GM19328 (cell line): ENCODE results near the gene UBE2L3.
"Not testable (repeated sequence)": the region's sequence is repeated elsewhere in the genome, so short reads cannot be mapped to it uniquely, and the experiment has no call there.

Experiments used
- ATAC-seq: cut with Tn5 transposase; IDR thresholded peaks from one replicate; pipeline ENCODE4 v1.9.1; 2021; ENCODE audit warnings: mild to moderate bottlenecking, moderate library complexity; ENCODE audit not compliant: unreplicated experiment

Gene UBE2L3

DNA sequence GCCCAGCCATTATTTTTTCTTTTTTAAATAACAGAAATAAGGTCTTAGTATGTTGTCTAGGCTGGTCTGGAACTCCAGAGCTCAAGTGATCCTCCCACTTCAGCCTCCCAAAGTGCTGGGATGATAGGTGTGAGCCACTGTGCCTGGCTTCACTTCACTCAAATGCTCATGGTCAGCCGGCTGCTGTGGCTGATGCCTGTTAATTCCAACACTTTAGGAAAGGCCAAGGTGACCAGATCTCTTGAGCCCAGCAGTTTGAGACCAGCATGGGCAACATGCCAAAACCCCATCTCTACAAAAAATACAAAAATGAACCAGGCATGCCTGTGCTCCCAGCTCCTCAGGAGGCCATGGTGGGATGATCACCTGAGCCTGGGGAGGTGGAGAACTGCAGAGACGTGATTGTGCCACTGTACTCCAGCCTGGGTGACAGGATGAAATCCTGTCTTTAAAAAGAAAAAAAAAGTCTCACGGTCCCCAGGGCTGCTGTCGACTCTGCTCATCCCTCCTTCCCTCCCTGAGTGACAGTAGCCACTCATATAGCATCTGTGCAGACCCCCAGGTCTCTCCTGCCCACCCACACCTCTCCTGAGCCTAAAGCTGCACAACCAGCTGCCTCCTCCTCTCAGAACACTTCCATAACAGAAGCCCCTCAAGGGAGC is 58.7 kb downstream of the UBE2L3 start:
- ATAC-seq, result no peak

GRCh38 chr22:21626735-21627469 is 59.4 kb downstream of the UBE2L3 start:
- ATAC-seq, result no peak

DNA sequence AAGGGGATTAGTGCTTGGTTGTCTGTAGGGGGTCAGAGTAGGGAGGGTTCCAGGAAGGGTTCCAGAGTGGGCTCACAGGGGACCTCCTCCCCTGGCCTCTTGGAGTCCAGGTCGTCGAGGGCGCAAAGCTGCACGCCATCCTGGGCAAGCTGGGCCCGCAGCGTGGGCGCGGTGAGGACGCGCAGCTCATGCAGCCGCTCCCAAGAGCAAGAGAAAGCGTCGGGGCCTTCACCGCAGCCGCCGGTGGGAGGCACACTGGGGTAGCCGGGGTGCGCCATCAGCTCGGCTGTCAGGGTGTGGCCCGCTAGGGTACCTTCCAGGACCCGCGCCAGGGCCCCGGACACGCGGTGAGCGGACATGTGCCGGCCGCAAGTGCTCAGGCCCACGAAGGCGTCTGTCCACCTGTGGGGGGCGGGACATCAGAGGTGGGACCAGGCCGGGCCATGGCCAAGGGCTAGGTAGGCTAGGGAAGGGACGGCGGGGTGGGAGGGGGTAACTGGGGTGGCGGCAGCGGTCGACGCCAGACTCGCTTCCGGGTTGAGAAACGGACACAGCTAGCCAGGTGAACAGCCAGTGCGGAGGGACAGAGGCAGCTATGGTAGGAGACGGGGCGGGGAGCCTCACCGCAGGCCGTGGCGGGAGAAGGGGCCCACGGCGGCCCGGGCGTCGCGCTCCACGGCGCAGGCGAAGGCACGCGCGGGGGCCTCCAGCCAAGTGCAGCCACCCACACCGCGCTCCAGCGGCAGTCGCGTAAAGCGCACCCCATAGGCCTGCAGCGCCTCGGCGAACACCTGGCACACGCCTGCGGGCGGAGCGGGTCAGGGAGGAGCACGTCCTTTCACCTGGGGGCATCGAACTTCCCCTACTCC is 61.1 kb downstream of the UBE2L3 start:
- no peak for ATAC-seq

GRCh38 chr22:21629255-21630149 is 62.0 kb downstream of the UBE2L3 start, which contains the start of gene YDJC:
Gene YDJC (minus strand): TSS chr22:21630022. CDS start chr22:21630014, 8 bp downstream.
- peak; percentile 74 for ATAC-seq

GRCh38 chr22:21631025-21631424 is 63.5 kb downstream of the UBE2L3 start:
- ATAC-seq, result no peak

DNA sequence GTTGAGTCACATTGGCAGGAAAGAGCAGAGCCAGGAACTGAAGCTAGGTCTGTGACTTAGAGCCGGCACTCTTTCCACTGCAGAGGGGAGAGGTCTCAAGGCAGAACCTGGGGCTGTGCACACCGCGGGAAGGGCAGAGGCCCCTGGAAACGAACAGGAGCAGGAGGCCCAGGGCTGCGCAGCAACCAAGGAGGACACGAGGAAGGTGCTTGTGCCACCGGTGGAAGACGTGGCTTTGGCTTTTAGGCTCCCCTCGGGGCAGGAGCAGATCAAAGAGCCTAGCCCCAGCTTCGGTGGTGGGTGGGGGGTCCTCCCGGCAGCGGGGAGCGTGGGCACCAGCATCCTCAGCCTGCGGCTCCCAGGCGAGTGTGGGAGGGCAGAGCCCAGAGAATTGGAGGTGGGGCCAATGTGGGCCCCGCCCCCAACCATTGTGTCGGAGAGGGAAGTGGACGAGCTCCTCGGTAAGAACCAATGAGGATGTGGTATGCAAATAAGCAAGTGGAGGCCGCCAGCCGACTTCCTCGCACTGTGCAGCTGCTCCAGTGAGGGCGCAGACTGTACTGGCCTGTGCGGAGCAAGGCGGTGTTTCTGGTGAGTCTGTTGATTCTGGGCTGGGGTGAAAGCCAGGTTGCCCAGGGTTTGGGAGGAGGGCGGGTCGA is 64.9 kb downstream of the UBE2L3 start, which contains the start of gene CCDC116:
CCDC116 (plus strand) TSS at position 524 of the 659 bp plus-strand sequence. CDS start 422 bp downstream, outside the sequence.
- ATAC-seq, result no peak

DNA sequence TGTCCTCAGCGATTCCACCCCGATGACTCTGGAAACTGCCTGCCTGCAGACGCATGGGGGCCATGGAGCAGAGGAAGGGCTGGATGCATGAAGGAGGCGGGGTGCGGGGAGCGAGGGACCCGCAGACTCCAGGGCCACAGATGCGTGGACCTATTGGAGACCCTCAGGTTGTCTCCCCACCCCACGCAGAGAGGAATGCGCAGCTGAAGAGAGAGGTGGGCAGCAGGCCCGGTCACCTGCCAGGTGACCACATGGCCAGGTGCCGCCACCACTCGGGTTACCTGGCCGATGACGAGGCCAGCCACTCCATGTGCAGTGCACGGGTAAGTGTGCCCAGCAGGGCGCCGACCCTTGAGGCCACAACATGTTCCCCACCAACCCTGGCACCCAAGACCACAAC is 65.4 kb downstream of the UBE2L3 start:
- ATAC-seq, result no peak

DNA sequence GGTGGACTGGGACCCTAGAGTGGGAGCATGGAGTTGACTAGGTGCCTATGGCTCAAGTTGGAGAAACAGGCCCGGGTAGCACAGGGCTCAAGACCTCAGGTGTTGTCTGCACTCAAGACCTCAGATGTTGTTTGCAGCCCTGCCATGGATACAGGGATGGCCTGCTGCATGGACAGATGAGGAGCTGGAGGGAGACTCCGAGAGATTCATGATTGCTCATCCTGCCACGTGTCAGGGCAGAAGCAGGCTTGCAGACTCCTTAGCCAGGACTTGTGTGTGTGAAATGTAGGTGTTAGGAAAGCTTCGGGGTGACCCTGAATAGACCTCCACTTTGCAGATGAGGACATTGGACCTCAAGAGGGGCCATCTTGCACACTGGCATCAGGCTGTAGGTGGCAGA is 66.0 kb downstream of the UBE2L3 start:
- ATAC-seq, result no peak

DNA sequence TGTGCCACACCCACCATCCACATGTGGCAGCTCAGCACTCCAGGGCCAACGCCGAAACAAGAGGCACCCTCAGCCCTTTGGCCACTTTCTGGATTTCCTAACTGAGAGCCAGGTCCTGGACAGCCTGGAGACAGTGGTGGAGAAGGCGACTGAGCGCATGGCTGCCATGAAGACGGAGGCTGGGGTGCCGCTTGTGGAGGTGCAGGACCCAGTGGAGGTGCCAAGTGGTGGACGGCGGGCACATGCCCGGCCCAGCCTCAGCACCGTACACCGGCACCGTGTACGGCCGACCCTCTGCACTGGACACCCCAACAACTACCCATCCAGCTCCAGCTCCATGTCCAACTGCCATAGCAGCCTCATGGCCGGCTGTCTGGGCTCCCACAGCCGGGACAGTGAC is 66.6 kb downstream of the UBE2L3 start:
- no peak for ATAC-seq

DNA sequence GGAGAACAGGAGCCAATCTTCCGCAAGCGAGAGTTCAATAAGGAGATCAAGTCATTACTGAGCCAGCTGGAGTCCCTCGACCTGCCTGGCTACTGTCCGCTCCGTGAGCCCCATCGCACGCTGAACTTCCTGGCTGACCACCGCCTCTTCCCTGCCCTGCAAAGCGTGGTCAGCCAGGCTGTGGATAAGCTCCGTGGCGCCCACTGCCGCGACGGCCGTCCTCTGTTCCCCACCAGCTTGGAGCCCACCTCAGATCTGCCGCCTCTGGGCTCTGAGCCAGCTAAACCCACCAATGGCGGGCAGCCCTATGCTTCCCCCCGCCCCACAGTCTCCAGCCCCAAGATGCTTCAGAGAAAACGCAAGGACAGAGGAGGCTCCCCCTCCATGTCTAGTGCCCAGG is 67.3 kb downstream of the UBE2L3 start:
- no peak for ATAC-seq

- ATAC-seq, result no peak
These were observed 68.4 kb downstream of the UBE2L3 start for GRCh38 chr22:21635771-21636510.

DNA sequence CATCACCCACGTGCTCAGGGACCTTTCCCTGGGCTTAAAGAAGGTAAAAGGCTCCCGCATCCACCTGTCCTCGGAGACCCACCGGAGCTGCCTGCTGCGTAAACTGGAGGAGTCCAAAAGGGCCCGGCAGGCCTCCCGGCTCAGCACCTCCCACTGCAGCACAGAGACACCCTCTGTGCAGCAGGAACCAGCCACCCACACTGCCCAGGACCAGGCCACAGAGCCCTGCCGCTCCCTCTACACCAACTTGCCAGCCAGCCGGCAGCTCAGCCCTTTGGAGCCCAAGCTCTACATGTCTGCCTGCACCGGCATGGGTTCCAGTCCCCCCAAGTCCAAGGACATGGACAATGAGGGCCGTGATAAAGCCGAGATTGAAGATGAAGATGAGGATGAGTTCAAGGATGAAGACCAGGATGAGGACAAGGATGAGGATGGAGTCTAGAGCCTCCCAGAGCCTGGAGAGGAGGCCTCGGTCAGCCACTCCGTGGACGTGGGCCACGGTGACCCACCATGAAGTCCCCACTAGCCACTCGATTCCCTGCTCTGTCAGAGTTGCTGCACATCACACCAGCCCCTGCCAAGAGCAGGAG is 69.2 kb downstream of the UBE2L3 start:
- ATAC-seq, result no peak

- not testable (repeated sequence) for ATAC-seq
These were observed 69.9 kb downstream of the UBE2L3 start for GRCh38 chr22:21637450-21637849.

- no peak for ATAC-seq
These were observed 71.8 kb downstream of the UBE2L3 start for GRCh38 chr22:21639359-21639758.

DNA sequence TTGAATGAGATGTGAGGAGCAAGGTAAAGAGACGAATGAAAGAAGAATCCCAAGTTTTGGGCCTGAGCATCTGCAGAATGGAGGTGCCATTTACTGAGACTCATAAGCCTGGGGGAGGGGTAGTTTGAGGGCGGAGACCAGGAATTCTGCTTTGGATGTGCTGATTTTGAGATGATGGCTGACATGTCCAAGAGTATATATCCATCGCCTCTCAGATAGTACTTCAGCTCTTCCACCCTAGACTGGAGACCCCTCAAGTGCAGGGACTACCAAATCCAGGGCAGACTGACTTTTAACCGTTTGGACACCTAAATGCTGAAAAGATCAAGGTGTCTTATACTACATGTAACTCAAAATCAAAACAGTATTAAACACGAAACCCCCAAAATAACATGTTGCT is 73.3 kb downstream of the UBE2L3 start:
- ATAC-seq, result no peak

DNA sequence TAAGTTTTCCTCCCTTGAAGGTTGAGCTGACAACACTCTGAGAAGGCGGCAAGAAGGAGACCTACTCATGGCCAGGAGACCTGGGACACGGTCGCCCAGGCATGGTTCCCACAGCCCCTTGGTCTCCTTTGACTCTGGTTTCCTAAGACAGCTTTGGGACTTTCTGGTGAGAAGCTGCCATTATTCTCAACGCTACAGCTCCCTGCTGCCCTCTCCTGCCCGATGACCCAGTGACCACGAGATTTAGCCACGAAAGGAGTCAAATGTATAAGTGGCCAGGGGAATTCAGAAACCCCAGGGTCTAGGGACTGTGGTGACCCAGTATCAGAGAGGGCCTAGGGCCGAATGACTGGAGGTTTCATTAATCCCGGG is 73.9 kb downstream of the UBE2L3 start:
- ATAC-seq, result no peak

DNA sequence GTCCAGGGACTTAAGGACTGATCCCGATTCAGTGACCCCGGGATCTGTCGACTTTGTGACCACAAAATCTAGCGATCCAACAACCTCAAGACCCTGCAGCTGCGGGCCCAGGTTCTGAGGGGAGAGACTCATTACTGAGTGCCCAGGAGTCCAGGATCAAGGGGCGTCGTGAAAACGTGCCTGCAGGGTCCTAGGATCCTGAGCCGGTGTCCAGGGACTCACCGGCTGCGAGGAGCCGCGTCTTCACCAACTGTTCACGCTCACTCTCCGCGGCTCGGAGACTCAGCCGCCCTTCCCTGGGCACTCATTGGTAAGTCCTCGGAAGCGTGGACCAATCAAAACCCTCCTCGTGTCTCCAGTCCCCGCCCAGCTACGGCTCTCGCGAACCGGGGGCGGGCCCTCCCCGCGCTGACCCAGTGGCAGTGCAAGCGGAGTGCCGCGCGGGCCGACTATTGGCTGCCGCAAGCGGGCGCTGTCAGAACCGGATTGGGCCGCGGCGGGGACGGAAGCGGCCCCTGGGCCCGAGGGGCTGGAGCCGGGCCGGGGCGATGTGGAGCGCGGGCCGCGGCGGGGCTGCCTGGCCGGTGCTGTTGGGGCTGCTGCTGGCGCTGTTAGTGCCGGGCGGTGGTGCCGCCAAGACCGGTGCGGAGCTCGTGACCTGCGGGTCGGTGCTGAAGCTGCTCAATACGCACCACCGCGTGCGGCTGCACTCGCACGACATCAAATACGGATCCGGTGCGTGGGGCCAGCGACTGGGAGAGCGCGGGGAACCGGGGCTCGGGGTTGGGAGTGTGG is 74.5 kb downstream of the UBE2L3 start, which contains the start of gene SDF2L1:
SDF2L1 (plus strand) TSS at position 514 of the 795 bp plus-strand sequence; CDS start at position 549, 35 bp downstream.
- ATAC-seq, result peak; percentile 94
